CMK (cell line): ENCODE measurements around the gene CEP41.
A peak's percentile ranks its signal among the peaks of the same experiment; 100 is the strongest.

Source experiments
- DNase-seq: peaks from one replicate; pipeline ENCODE4 v3.0.0-alpha.2; 2010; ENCODE audit warnings: low read depth

The CEP41 gene

GRCh38 chr7:130440527-130441365, at the start of gene CEP41:
Gene CEP41 (minus strand): TSS chr7:130441016. CDS start chr7:130440966, 50 bp downstream.
- peak; percentile 89 for DNase-seq

GRCh38 chr7:130490311-130490791, 49.5 kb upstream of the CEP41 start:
- no peak for DNase-seq

- peak; percentile 76 for DNase-seq
These were observed 48.5 kb upstream of the CEP41 start for GRCh38 chr7:130489140-130489983.

- DNase-seq, result no peak
These were observed 47.8 kb upstream of the CEP41 start for GRCh38 chr7:130488392-130489139.

GRCh38 chr7:130486954-130487436, 46.2 kb upstream of the CEP41 start:
- DNase-seq, result no peak

GRCh38 chr7:130486114-130486953, 45.5 kb upstream of the CEP41 start:
- DNase-seq, result peak; percentile 43

GRCh38 chr7:130485734-130486113, 44.9 kb upstream of the CEP41 start:
- no peak for DNase-seq

- no peak for DNase-seq
These were observed 42.2 kb upstream of the CEP41 start for GRCh38 chr7:130483031-130483430.

GRCh38 chr7:130481898-130482297, 41.1 kb upstream of the CEP41 start:
- no peak for DNase-seq

GRCh38 chr7:130479716-130480400, 39.0 kb upstream of the CEP41 start:
- DNase-seq, result no peak

GRCh38 chr7:130478991-130479390, 38.2 kb upstream of the CEP41 start:
- no peak for DNase-seq

- no peak for DNase-seq
These were observed 35.7 kb upstream of the CEP41 start for GRCh38 chr7:130476297-130477150.

GRCh38 chr7:130475776-130476175, 35.0 kb upstream of the CEP41 start:
- DNase-seq, result no peak

- DNase-seq, result no peak
These were observed 33.1 kb upstream of the CEP41 start for GRCh38 chr7:130473876-130474275.

- no peak for DNase-seq
These were observed 32.5 kb upstream of the CEP41 start for GRCh38 chr7:130473289-130473688.

GRCh38 chr7:130471974-130472373, 31.2 kb upstream of the CEP41 start:
- no peak for DNase-seq

GRCh38 chr7:130468612-130469011, 27.8 kb upstream of the CEP41 start:
- DNase-seq, result no peak

GRCh38 chr7:130463553-130464434, 23.0 kb upstream of the CEP41 start:
- peak; percentile 44 for DNase-seq
